Liver (tissue), 9 donors: ENCODE data around the gene EIF4H. TPM values are rescaled to one million over a fixed set of nuclear protein-coding genes. Genes with fewer than 3 reads are reported as not detected.

Experiments used
- DNase-seq: peaks from one replicate; pipeline ENCODE4 v3.0.0-alpha.2; 2017; ENCODE audit warnings: low spot score
- H3K27ac ChIP-seq, 2 donors: one replicate each; pipeline ENCODE4 v1.7.0; 2013; ENCODE audit warnings: inconsistent platforms in 2 of 2, low read length in 2 of 2, control low read depth in 1 of 2, low read depth in 1 of 2, mild to moderate bottlenecking in 1 of 2
- H3K27me3 ChIP-seq, 4 donors: one replicate each; pipeline versions ENCODE4 v1.6.1 to v1.7.0; 2013; ENCODE audit warnings: low read length in 3 of 4, inconsistent platforms in 1 of 4, mild to moderate bottlenecking in 1 of 4, moderate library complexity in 1 of 4; ENCODE audit not compliant: control insufficient read depth in 4 of 4, insufficient read depth in 4 of 4
- H3K36me3 ChIP-seq, 4 donors: one replicate each; pipeline versions ENCODE4 v1.6.1 to v1.7.0; 2013; ENCODE audit warnings: low read length in 3 of 4, mild to moderate bottlenecking in 3 of 4, low read depth in 1 of 4, moderate library complexity in 1 of 4; ENCODE audit not compliant: control insufficient read depth in 4 of 4, insufficient read depth in 3 of 4
- H3K4me1 ChIP-seq, 4 donors: one replicate each; pipeline versions ENCODE4 v1.6.1 to v1.7.0; 2013; ENCODE audit warnings: low read length in 3 of 4, mild to moderate bottlenecking in 3 of 4, moderate library complexity in 1 of 4; ENCODE audit not compliant: control insufficient read depth in 4 of 4, insufficient read depth in 4 of 4
- H3K4me3 ChIP-seq, 3 donors: one replicate each; pipeline versions ENCODE4 v1.6.1 to v1.7.0; 2013; ENCODE audit warnings: low read length in 3 of 3, control low read depth in 1 of 3, low read depth in 1 of 3, mild to moderate bottlenecking in 1 of 3
- H3K9ac ChIP-seq, 2 donors: one replicate each; pipeline ENCODE4 v1.7.0; 2013; ENCODE audit warnings: low read length in 2 of 2, mild to moderate bottlenecking in 2 of 2, moderate library complexity in 2 of 2, control low read depth in 1 of 2, low read depth in 1 of 2
- H3K9me3 ChIP-seq, 4 donors: one replicate each; pipeline versions ENCODE4 v1.6.1 to v1.7.0; 2013; ENCODE audit warnings: low read length in 3 of 4; ENCODE audit not compliant: control insufficient read depth in 4 of 4
- FOXA1 ChIP-seq: IDR thresholded peaks from 2 replicates; pipeline ENCODE4 v1.6.1; 2016; ENCODE audit warnings: antibody characterized with exemption
- FOXA2 ChIP-seq: IDR thresholded peaks from 2 replicates; pipeline ENCODE4 v1.6.1; 2016; ENCODE audit warnings: antibody characterized with exemption
- GABPA ChIP-seq, 2 donors: IDR thresholded peaks in 1 of 2; conservative IDR thresholded peaks in 1 of 2; 2 replicates each; pipeline ENCODE4 v1.6.1; 2016; ENCODE audit warnings: antibody characterized with exemption in 2 of 2, mild to moderate bottlenecking in 1 of 2, moderate library complexity in 1 of 2
- HNF4A ChIP-seq, 2 donors: conservative IDR thresholded peaks; 2 replicates each; pipeline ENCODE4 v1.6.1; 2016; ENCODE audit warnings: antibody characterized with exemption in 2 of 2, mild to moderate bottlenecking in 2 of 2
- JUND ChIP-seq, 2 donors: IDR thresholded peaks; 2 replicates each; pipeline ENCODE4 v1.6.1; 2016; ENCODE audit warnings: antibody characterized with exemption in 2 of 2
- MAX ChIP-seq: IDR thresholded peaks from 2 replicates; pipeline ENCODE4 v1.6.1; 2016; ENCODE audit warnings: antibody characterized with exemption
- RXRA ChIP-seq, 2 donors: IDR thresholded peaks; 2 replicates each; pipeline ENCODE4 v1.6.1; 2017 to 2018; ENCODE audit warnings: antibody characterized with exemption in 2 of 2, mild to moderate bottlenecking in 1 of 2
- TAF1 ChIP-seq: conservative IDR thresholded peaks from 2 replicates; pipeline ENCODE4 v1.6.1; 2016; ENCODE audit warnings: antibody characterized with exemption, mild to moderate bottlenecking
- WGBS: extraction: QIAGEN DNeasy Blood & Tissue Kit; methylation state at CpG from one replicate; pipeline ENCODE4 v1.1.7; 2013; 5-methylcytosine and 5-hydroxymethylcytosine counted together
- polyA plus RNA-seq, 2 donors: library from polyadenylated mRNA; stranded (reverse) in 1 of 2; unstranded in 1 of 2; fragments of 200-250 nt in 1 of 2; fragments of >200 nt in 1 of 2; fragmentation: Nextera tagmentation in 1 of 2; extraction: Ambion mirVana in 1 of 2; gene quantifications; one replicate each; pipeline versions ENCODE4 v1.2.1 to v1.2.3, GENCODE V29; 2013 to 2015
- total RNA-seq, 2 donors: library from RNA; depleted of rRNA; stranded (reverse); fragments of >200 nt; gene quantifications; one replicate each; pipeline ENCODE4 v1.2.3, GENCODE V29; 2014
- TF ChIP-seq, protein P1 (sequence below): fragments of 150-350 bp; IDR thresholded peaks from 2 replicates; pipeline ENCODE4 v1.5.1; 2017; ENCODE audit warnings: improper control_type of control experiment, low read depth, low read length; ENCODE audit not compliant: missing input control
- TF ChIP-seq, protein P2 (sequence below): IDR thresholded peaks from 2 replicates; pipeline ENCODE4 v1.6.1; 2016; ENCODE audit warnings: antibody characterized with exemption, mild to moderate bottlenecking
- TF ChIP-seq, protein P3 (sequence below): IDR thresholded peaks from 2 replicates; pipeline ENCODE4 v1.6.1; 2016; ENCODE audit warnings: antibody characterized with exemption
- donor health status: healthy.
- donor health status: healthy.
- donor health status: healthy.
- donor health status: healthy.
- donor health status: healthy.

Gene EIF4H
- total and polyA plus RNA-seq, 4 donors, result 81.6 to 166 (median 152) TPM

GRCh38 chr7:74233655-74234285 lies 59.6 kb downstream of the EIF4H start:
- 93% methylated on average over 13 of the region's 13 CpGs for WGBS
- H3K9me3 ChIP-seq, result no peaks in the 10 kb centered on the region
- no peaks in the 10 kb centered on the region for H3K4me1 ChIP-seq
- no peak overlapping the region for H3K27ac ChIP-seq
- peaks cover 18 to 62% (median 36%) of the 10 kb centered on the region in 4 donors for H3K36me3 ChIP-seq
- H3K9ac ChIP-seq, result no peak overlapping the region
- H3K27me3 ChIP-seq, result no peaks in the 10 kb centered on the region
- no peak overlapping the region for H3K4me3 ChIP-seq
- no peak for DNase-seq
- TF ChIP-seq JUND (IDR thresholded peaks at IDR 0.05), result no peak
- no peak for TF ChIP-seq GABPA (IDR thresholded peaks at IDR 0.05 in 1 of 2, conservative IDR thresholded peaks at IDR 0.05 in 1 of 2)
- TF ChIP-seq FOXA2, result no peak
- TF ChIP-seq, protein P1, sequence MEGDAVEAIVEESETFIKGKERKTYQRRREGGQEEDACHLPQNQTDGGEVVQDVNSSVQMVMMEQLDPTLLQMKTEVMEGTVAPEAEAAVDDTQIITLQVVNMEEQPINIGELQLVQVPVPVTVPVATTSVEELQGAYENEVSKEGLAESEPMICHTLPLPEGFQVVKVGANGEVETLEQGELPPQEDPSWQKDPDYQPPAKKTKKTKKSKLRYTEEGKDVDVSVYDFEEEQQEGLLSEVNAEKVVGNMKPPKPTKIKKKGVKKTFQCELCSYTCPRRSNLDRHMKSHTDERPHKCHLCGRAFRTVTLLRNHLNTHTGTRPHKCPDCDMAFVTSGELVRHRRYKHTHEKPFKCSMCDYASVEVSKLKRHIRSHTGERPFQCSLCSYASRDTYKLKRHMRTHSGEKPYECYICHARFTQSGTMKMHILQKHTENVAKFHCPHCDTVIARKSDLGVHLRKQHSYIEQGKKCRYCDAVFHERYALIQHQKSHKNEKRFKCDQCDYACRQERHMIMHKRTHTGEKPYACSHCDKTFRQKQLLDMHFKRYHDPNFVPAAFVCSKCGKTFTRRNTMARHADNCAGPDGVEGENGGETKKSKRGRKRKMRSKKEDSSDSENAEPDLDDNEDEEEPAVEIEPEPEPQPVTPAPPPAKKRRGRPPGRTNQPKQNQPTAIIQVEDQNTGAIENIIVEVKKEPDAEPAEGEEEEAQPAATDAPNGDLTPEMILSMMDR, result no peak
- no peak for TF ChIP-seq RXRA (IDR thresholded peaks at IDR 0.05)
- TF ChIP-seq, protein P2, sequence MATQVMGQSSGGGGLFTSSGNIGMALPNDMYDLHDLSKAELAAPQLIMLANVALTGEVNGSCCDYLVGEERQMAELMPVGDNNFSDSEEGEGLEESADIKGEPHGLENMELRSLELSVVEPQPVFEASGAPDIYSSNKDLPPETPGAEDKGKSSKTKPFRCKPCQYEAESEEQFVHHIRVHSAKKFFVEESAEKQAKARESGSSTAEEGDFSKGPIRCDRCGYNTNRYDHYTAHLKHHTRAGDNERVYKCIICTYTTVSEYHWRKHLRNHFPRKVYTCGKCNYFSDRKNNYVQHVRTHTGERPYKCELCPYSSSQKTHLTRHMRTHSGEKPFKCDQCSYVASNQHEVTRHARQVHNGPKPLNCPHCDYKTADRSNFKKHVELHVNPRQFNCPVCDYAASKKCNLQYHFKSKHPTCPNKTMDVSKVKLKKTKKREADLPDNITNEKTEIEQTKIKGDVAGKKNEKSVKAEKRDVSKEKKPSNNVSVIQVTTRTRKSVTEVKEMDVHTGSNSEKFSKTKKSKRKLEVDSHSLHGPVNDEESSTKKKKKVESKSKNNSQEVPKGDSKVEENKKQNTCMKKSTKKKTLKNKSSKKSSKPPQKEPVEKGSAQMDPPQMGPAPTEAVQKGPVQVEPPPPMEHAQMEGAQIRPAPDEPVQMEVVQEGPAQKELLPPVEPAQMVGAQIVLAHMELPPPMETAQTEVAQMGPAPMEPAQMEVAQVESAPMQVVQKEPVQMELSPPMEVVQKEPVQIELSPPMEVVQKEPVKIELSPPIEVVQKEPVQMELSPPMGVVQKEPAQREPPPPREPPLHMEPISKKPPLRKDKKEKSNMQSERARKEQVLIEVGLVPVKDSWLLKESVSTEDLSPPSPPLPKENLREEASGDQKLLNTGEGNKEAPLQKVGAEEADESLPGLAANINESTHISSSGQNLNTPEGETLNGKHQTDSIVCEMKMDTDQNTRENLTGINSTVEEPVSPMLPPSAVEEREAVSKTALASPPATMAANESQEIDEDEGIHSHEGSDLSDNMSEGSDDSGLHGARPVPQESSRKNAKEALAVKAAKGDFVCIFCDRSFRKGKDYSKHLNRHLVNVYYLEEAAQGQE, result no peak

DNA sequence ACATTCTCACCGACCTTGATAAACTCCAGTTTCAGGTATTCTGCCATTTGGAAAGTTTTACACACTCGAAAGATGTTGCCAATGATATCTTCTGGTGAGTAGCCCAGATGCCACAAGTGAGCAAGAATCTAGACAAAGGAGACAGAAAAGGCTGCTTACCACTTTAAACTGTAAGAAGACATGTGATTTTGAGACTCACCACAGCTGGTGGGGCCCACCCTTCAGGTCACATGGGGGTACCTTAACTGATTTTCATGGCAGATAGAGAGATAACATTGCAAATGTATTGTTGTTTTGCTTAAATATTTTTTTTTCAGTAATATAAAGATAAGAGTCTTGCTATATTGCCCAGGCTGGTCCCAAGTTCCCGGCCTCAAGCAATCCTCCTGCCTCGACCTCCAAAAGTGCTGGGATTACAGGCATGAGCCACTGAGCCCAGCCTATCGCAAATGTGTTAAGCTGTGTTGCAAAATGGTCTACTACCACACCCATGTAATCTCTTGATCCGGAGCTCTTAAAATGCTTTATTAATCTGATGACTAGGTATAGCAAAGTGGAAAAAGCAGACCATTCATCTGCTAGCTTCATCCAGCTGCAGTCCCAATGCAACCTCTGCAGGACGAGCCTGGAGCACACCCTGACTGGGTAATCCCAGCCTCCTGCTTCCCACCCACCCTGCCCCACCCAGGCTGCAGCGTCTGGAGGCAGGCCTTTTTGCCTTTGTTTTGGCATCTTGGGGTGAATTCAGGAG lies 61.5 kb downstream of the EIF4H start:
- Histone ChIP-seq H3K9ac (no peak overlapping the region), H3K4me3 (no peak overlapping the region), H3K4me1 (peaks cover 0 to 2% (median 0%) of the 10 kb centered on the region in 4 donors), H3K9me3 (no peaks in the 10 kb centered on the region), H3K27me3 (no peaks in the 10 kb centered on the region), H3K36me3 (peaks cover 21 to 63% (median 36%) of the 10 kb centered on the region in 4 donors), H3K27ac (no peak overlapping the region)
- DNase-seq, result no peak
- WGBS, result 95% methylated on average over 8 of the region's 8 CpGs
- no peak for TF ChIP-seq TAF1

GRCh38 chr7:74236284-74236683 lies 62.1 kb downstream of the EIF4H start:
- no peaks in the 10 kb centered on the region for H3K9me3 ChIP-seq
- no peak overlapping the region for H3K9ac ChIP-seq
- 93% methylated on average over 3 of the region's 3 CpGs for WGBS
- H3K27ac ChIP-seq, result no peak overlapping the region
- no peak for DNase-seq
- H3K27me3 ChIP-seq, result no peaks in the 10 kb centered on the region
- H3K4me3 ChIP-seq, result no peak overlapping the region
- peaks cover 0 to 3% (median 1%) of the 10 kb centered on the region in 4 donors for H3K4me1 ChIP-seq
- peaks cover 21 to 65% (median 34%) of the 10 kb centered on the region in 4 donors for H3K36me3 ChIP-seq
- TF ChIP-seq MAX (no peak), RXRA (IDR thresholded peaks at IDR 0.05) (no peak), FOXA1 (no peak), HNF4A (conservative IDR thresholded peaks at IDR 0.05) (no peak)
- TF ChIP-seq, protein P3, sequence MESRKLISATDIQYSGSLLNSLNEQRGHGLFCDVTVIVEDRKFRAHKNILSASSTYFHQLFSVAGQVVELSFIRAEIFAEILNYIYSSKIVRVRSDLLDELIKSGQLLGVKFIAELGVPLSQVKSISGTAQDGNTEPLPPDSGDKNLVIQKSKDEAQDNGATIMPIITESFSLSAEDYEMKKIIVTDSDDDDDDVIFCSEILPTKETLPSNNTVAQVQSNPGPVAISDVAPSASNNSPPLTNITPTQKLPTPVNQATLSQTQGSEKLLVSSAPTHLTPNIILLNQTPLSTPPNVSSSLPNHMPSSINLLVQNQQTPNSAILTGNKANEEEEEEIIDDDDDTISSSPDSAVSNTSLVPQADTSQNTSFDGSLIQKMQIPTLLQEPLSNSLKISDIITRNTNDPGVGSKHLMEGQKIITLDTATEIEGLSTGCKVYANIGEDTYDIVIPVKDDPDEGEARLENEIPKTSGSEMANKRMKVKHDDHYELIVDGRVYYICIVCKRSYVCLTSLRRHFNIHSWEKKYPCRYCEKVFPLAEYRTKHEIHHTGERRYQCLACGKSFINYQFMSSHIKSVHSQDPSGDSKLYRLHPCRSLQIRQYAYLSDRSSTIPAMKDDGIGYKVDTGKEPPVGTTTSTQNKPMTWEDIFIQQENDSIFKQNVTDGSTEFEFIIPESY, result no peak
- TF ChIP-seq, protein P1, result no peak
